HPDE6-E6E7 (cell line): ENCODE measurements around the gene AIRE.

ENCODE experiments used
- DNase-seq: peaks from one replicate; pipeline ENCODE4 v3.0.0; 2011; ENCODE audit warnings: missing footprints; ENCODE audit errors: extremely low spot score

AIRE gene

DNA sequence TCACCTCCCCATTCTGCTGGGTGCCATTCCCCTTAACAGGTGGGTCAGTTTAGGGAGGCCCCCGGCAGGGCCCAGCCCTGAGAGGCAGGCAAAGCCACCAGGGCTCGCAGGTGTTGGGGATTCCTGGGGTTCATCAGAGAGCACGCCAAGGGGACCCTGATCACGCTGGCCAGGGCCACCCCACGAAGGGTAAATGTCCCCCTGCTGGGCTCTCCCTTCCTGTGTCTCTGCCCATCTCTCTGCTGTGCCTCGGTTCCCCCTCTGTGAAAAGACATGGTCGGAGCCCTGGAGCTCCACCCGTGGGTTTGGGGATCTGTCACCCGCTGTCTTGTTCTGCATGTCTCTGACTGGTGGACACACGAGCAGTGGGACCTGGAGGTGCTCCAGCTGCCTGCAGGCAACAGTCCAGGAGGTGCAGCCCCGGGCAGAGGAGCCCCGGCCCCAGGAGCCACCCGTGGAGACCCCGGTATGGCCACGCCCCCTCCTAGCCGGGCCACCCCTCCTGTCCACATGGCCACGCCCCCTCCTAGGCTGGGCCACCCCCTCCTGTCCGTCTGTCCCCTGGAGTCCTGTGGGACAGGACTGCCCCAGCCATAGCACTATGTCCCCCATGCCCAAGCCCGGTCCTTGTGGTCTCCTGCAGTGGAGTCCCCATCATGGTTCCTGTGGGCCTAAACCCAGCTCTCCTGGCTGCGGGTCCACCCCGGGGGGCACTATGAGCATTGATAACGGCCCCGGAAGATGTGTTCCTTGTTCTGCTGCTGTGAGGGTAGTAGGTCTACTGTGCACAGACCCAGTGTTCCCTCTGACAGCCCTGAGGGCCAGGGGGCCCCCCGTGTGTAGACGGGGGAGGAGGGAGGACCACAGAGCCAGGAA lies 6.5 kb downstream of the AIRE start:
- no peak for DNase-seq

DNA sequence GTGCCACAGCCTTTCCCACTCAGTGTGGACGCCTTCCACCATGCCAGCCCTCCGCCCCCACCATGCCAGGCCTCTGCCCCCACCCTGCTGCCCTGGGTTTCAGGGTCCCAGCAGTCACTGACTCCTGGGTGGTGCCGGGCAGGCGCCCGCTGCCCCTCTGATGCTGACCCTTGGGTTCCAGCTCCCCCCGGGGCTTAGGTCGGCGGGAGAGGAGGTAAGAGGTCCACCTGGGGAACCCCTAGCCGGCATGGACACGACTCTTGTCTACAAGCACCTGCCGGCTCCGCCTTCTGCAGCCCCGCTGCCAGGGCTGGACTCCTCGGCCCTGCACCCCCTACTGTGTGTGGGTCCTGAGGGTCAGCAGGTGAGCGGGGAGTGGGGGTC lies 7.1 kb downstream of the AIRE start:
- DNase-seq, result no peak

DNA sequence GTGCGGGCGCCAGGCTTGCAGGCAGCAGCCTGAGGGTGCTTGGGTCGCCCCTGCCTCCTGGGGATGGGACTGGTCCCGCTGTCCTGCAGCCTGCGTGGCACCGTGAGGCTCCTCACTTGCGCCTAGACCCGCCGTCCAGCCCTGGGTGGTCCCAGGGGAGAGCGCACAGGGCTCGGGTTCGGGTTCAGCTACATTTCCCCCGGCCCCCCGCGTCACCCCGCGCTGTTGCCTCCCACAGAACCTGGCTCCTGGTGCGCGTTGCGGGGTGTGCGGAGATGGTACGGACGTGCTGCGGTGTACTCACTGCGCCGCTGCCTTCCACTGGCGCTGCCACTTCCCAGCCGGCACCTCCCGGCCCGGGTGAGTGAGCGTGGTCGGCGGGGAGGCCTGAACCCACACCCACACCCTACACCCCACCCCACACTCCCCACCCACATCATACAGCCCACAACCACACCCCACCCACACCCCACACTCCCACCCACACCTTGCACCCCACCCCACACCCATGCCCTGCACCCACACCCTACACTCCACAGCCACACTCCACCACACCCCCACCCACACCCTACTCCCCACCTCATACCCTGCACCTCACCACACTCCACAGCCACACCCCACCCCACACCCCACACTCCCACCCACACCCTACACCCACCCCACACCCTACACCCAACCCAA lies 8.0 kb downstream of the AIRE start:
- no peak for DNase-seq

DNA sequence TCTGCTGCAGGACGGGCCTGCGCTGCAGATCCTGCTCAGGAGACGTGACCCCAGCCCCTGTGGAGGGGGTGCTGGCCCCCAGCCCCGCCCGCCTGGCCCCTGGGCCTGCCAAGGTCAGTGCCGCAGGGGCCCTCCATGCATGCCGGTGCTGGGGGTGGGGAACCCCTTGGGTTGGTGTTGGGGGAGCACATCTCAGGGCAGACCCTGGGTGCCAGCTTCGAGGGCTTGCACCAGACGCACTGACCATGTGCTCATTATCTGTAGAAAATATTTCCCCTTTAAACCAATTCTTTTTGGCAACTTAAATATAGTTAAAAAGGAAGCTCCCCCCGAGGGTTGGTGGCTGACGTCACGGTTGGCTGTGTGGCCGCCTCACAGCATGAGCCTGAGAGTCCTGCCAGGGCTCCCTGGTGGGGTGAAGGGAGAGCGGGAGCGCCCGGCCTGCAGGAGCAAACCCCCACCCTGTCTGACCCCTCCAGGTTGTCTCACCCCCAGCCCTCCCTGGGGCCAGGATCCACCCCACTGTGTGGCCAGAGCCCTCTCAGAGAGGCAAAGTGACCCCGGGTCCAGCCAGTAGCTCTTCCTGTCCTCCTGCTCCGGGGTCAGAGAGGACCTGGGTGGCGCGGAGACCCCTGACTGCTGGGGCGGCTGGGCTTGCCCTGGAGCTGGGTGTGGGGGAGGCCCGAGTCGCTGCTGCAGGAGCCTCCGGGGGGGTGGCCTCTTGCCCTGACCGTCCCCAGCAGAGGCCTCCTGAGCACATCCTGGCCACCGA lies 8.9 kb downstream of the AIRE start:
- DNase-seq, result no peak

DNA sequence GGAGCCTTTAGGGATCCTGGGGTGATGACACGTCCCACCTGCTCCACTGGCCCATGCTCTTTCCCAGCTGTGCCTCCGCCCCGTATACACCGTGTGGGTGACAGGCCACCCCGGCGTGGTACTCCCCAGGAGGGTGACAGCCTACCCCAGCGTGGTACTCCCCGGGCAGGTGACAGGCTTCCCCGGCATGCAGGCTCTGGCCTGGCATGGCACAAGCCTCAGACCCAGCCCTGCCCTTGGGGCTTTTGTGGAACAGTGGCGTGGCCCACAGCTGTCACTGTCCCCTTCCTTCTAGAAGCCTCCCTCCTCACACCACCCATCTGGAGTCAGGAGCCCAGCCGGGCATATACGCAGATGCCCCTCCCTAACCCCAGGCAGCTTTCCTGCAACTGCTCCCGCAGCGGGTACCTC lies 9.5 kb downstream of the AIRE start:
- DNase-seq, result no peak

DNA sequence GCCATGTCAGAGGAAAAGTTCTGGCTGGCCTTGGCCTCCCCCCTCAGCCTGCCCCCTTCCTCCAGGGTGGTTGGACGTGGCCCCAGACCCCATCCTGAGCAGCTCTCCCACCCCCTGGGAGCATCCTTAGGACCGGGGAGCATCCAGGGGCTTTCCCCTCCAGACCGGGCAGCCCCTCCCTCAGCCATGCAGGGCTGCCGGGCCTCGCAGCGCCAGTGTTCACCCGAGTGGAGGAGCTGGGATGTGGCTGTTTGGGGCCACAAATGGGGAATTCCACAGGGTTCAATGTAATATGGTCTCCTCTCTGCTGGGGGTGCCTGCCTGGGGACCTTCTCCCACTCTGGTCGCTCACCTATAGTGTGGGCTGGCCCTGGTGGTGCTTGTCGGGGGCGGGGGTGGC lies 10.0 kb downstream of the AIRE start:
- no peak for DNase-seq

DNA sequence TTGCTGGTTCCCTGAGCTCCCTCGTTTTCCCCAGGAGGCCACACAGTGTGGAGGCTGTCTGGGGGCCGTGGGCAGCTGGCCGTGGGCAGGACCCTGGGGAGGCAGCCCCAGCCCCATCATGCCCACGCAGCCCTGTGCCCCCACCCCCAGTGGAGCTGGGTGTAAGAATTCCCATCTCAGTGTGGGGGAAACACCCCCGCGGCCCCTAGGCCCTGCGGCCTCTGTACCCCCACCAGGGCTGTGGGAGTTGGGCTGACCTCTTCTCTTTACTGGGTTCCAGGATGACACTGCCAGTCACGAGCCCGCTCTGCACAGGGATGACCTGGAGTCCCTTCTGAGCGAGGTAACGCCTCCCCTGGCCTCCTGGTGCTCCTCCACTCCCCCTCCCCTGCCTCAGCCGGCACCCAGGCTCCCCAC lies 10.4 kb downstream of the AIRE start:
- no peak for DNase-seq

DNA sequence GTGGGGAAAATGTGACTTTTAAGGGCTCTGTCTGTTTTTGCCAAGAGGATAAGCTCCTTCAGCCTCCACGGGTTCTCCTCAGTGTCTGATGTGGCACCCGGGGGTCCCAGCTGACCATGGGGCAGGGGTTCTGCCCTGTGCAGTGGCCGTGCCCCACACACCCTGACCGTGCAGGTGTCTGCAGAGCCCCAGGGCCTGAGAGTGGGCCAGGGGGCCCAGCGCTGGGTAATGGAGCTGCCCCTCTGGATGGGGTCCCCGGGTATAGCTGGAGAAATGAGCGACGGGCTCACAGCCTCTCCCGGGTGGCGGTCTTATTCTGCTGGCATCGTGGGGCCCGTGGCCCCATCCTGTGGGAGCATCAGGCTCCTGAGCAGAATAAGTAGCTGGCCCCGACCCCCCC lies 11.2 kb downstream of the AIRE start:
- DNase-seq, result no peak

DNA sequence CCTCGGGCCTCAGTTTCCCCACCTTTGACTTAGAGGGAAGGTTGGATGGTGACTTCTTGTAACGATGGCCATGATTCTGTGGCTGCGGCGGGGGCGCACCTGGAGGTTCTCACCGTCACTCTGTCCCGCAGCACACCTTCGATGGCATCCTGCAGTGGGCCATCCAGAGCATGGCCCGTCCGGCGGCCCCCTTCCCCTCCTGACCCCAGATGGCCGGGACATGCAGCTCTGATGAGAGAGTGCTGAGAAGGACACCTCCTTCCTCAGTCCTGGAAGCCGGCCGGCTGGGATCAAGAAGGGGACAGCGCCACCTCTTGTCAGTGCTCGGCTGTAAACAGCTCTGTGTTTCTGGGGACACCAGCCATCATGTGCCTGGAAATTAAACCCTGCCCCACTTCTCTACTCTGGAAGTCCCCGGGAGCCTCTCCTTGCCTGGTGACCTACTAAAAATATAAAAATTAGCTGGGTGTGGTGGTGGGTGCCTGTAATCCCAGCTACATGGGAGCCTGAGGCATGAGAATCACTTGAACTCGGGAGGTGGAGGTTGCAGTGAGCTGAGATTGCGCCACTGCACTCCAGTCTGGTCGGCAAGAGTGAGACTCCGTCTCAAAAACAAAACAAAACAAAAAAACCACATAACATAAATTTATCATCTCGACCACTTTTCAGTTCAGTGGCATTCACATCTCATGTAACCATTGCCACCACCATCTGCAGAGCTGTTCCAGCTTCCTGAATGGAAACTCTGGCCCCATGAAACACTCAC lies 12.0 kb downstream of the AIRE start:
- peak; percentile 86 for DNase-seq

DNA sequence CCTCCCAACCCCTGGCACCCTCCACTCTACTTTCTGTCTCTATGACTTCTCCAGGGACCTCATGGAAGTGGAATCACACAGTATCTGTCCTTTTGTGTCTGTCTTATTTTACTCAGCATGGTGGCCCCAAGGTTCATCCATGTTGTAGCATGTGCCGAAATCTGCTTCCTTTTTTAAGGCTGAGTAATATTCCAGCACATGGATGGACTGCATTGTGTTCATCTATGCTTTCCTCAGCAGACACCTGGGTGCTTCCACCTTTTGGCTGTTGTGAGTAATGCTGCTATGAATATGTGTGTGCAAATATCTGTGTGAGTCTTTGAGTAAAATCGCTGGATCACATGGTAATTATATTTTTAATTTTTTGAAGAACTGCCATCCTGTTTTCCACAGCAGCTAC lies 12.6 kb downstream of the AIRE start:
- no peak for DNase-seq

DNA sequence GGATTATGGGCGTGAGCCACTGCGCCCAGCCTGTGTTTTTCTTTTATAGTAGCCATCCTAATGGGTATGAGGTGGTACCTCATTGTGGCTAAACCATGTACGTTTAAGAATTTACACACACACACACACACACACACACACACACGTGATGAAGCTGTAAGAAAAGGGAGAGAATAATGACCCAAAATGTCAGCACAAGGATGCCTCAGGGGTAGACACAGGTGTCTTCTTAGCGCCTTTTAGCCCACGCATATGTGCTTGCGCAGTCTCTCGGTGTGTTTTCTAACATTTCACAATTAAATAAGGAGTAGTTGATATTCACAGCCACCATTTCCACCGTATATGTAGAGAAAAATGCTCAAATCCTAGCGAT lies 13.4 kb downstream of the AIRE start:
- DNase-seq, result no peak

DNA sequence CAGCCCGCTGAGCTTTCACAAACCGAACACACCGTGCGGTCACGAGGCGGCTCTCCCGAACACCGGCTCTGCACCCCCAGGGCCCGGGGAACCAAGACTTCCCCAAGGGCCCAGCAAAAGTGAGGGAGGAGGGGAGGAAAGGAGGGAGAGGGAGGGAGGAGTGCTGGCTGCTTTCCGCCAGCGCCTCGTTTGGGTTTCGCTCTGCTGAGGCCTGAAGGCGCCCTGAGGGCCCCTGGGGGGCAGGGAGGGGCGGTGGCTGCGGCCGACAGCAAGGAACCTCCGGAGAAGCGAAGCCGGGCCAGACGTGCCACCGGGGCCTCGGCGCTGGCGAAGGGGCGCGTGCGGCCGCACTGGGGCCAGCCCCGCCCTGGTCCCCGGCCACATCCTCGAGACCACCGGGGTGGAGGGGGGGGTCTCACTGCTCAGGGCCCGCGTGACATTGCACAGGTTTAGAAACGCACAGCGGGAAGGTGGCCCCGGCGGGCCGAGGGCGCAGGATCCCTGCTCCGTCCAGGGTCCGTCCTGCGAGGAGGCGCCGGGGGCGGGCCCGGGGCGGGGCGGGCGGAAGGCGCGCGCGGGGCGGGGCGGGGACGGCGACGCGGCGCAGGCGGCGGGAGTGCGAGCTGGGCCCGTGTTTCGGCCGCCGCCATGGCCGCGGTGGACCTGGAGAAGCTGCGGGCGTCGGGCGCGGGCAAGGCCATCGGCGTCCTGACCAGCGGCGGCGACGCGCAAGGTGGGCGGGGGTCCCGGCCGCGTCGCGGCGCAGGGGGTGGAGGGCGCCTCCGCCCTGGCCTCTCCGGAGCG lies 14.0 kb downstream of the AIRE start, which contains the start of gene PFKL:
Gene PFKL, plus strand, starts transcription at position 596 of the 804 bp plus-strand sequence. Its CDS starts 53 bp downstream, at position 649.
- DNase-seq, result peak; percentile 74

DNA sequence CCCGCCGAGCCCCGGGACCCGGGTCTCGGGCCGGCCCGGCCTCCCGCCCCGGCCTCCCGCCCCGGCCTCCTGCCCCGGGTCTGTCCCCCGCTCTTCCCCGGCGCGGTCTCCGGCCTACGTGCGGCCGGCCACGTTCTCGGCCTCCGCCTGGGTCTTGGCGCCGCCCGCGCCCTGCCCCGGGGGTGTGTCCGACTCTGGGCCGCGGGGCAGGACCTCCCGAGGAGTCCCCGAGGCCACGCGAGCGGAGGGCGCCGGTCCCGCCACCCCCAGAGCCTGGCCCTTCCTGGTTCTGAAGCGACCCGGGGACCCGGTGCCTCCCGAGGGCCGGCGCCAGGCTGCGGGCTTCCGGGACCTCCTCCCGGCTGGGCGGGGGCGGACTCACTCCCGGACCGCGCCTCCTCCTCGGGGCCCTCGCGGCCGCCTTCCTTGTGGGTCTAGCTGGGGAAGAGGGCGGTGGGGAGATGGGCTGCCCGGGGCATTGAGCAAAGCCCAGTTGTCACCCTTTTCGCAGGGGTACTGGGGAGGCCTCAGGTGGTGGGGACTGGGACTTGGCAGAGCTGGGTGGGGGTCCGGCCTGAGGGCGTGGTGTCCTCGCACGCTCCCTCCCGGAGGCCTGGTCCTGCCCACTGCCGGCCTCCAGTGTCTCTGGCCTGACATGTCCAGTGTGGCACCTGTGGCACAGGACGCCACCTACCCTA lies 14.7 kb downstream of the AIRE start:
- DNase-seq, result peak; percentile 74

DNA sequence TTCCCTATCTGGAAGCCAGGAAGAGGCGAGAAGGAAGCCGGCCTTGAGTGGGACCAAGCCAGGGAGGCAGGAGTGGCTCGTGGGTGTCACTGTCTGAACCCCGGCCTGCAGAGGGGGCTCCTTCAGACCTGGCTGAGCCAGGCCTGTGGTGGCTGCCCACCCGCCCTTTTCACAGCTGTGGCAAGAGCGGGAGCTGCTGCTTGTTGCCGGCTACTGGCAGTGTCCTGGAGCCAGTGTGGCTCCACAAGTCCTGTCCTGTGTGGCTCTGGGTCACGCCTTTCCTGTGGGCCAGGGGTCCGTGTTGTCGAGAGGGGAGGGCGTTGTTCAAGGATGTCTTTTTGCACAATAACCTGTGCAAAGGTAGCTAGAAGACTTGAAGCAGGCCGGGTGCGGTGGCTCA lies 15.5 kb downstream of the AIRE start:
- DNase-seq, result no peak

DNA sequence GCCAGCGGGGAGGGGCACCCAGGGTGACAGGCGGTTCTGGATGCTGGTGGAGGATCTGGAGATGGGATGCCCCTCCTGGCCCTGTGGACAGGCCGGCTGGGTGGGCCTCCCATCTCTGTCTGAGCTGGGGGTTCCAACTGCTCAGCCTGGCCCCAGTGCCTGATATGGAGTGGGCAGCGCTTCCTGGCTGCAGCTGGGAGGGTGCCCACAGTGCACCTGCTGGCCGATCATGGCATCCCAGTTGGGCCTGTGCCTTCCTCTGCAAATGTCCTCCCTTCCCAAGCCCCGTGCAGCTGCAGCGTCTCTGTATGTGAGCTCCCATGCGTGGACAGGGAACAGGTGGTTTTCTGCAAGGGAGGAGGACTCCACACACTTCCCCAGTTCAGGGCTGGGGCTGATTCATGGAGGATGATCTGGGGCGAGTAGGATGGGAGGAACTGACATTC lies 16.3 kb downstream of the AIRE start:
- no peak for DNase-seq

DNA sequence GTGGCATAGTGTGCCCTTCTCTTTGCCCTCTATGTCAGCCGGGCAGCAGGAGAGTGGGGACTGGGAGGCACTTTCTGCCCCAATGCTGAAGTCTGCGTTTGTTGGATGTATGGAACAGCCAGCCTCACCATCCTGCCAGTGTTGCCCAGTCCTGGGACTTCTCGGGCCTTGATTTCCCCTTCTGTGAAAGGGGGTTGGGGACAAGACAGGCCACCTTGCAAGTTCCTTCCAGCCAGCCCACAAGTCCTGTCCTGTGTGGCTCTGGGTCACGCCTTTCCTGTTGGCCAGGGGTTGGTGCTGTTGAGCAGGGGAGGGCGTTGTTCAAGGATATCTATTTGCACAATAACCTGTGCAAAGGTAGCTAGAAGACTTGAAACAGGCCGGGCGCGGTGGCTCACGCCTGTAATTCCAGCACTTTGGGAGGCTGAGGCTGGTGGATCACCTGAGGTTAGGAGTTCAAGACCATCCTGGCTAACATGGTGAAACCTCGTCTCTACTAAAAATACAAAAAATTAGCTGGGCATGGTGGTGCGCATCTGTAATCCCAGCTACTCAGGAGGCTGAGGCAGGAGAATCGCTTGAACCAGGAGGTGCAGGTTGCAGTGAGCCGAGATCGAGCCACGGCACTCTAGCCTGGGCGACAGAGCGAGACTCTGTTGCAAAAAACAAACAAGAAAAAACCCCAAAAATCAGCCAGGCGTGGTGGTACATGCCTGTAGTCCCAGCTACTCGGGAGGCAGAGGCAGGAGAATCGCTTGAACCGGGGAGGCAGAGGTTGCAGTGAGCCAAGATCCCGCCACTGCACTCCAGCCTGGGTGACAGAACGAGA lies 17.1 kb downstream of the AIRE start:
- peak; percentile 16 for DNase-seq

DNA sequence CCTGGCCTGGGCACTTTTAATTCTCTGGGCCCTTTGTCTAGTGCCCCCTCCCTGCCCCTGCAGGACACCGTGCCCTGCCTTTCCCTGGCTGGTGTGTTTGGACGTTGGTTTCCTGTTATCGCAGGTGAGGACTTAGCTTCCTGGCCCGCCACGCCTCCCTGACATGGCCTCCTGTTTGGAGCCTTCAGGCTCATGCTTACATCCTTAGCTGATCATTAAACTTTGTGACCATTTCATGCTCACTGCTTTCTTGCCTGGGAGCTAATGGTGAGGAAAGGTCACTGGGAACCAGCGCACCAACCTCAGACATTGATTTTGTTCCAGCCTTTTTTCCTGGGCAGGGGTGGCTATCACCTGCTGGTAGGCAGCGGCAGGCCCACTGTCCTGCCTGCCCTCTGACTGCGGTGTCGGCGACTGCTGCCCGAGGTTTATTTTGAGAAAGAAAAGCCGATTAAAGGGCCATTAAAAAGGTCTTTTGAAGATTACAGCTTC lies 17.9 kb downstream of the AIRE start:
- no peak for DNase-seq

DNA sequence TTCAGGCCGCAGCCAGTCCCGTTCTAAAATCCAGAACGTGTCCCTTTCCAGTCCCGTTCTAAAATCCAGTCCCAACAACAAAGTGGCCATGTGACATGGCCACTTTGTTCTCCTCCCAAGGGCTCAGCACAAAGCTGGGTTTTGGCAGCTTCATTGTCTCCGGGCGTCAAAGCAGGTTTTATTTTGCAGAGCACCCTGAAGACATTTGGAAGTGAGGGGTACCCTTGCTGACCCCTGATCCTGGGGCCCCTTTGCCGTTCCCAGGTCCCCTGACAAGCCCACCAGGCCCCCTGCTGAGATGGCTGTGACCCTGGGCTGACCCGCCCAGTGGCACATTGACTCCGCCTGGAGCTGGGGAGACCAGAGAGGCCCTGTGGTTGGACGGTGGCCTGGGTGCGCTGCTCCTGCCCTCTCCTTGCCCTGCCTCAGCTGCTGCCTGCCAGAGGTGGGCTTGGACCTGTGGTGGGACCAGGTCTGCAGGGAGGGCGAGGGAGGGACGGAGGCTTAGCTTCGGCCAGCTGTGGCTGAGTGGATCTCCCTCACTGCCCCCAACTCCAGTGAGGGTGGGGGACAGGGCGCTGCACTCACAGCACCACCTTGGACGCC lies 18.4 kb downstream of the AIRE start:
- no peak for DNase-seq

DNA sequence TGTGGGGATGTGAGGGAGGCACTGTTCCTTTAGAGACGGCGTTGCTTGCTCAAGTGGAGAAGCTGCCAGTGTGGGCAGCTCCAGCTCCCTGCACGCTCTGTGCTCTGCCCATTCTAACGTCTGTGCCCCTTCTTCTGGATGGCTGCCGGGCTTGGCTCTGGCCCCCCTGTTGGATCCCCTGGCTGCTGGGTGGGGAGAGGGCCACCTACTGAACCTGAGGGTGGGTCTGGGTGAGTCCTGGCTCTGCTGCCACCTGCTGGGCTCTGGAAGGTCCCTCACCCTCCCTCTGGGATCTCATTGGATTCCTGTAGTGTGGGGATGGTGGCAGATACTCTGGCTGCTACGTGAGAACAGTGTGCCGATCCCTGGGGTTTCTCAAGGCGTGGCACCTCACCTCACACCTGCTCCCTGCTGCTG lies 19.2 kb downstream of the AIRE start:
- peak; percentile 39 for DNase-seq
